HEK293 (cell line): Measurements from ENCODE around the gene RITA1.

ENCODE experiments used
- TRIM28 ChIP-seq: IDR thresholded peaks from 2 replicates; pipeline ENCODE4 v1.6.1; 2011; ENCODE audit warnings: low read length, control low read depth, borderline replicate concordance
- ZNF184 ChIP-seq: fragments of 450-650 bp; IDR thresholded peaks from 2 replicates; pipeline ENCODE4 v1.5.1; 2018; ENCODE audit warnings: missing biosample characterization, mild to moderate bottlenecking, missing genetic modification characterization
- ZNF23 ChIP-seq: fragments of 450-650 bp; formaldehyde crosslinking; IDR thresholded peaks from 2 replicates; pipeline ENCODE4 v1.5.1; 2016; ENCODE audit warnings: missing biosample characterization, missing genetic modification characterization, borderline replicate concordance
- ZNF639 ChIP-seq: fragments of 450-650 bp; formaldehyde crosslinking; IDR thresholded peaks from 2 replicates; pipeline ENCODE4 v1.5.1; 2016; ENCODE audit warnings: missing biosample characterization, missing genetic modification characterization
- ZNF707 ChIP-seq: fragments of 450-650 bp; formaldehyde crosslinking; IDR thresholded peaks from 2 replicates; pipeline ENCODE4 v1.5.1; 2016; ENCODE audit warnings: missing biosample characterization, missing genetic modification characterization
- ZNF830 ChIP-seq: fragments of 450-650 bp; IDR thresholded peaks from 2 replicates; pipeline ENCODE4 v1.5.0; 2018; ENCODE audit warnings: missing biosample characterization, missing genetic modification characterization, low read depth, mild to moderate bottlenecking, moderate library complexity
- TF ChIP-seq, protein P1 (sequence below): fragments of 450-650 bp; IDR thresholded peaks from 2 replicates; pipeline ENCODE4 v1.5.1; 2018; ENCODE audit warnings: missing biosample characterization, missing genetic modification characterization
- TF ChIP-seq, protein P2 (sequence below): fragments of 450-650 bp; formaldehyde crosslinking; IDR thresholded peaks from 2 replicates; pipeline ENCODE4 v1.5.1; 2016; ENCODE audit warnings: missing biosample characterization, missing genetic modification characterization

DNA sequence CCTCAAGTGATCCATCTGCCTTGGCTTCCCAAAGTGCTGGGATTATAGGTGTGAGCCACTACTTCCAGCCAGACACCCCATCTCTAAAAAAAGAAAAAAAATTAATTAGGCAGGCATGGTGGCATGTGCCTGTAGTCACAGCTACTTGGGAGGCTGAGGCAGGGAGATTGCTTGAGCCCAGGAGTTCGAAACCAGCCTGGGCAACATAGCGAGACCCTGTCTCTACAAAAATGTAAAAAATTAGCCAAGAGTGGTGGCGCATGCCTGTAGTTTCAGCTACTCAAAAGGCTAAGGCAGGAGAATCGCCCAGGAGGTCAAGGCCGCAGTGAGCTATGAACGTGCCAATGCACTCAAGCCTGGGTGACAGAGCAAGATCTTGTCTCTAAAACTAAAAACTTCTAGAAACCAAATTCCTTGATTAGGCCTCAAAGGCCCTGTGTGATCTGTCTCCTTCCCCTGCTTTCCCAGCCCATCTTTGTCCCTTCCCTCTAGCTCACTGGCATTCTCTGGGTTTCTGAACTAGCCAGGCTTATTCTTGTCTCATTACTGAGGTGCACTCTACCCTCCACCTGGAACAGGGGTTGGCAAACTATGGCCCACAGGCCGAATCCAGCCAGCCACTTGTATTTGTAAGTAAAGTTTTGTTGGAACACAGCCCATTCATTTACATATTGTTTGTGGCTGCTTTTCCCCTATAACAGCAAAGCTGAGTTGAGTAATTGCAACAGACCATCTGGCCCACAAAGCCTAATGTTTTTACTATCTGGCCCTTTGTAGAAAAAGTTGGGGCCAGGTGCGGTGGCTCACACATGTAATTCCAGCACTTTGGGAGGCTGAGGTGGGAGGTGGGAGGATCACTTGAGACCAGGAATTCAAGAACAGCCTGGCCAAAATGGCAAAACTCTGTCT lies 18.6 kb downstream of the RITA1 start:
- TF ChIP-seq, protein P1, sequence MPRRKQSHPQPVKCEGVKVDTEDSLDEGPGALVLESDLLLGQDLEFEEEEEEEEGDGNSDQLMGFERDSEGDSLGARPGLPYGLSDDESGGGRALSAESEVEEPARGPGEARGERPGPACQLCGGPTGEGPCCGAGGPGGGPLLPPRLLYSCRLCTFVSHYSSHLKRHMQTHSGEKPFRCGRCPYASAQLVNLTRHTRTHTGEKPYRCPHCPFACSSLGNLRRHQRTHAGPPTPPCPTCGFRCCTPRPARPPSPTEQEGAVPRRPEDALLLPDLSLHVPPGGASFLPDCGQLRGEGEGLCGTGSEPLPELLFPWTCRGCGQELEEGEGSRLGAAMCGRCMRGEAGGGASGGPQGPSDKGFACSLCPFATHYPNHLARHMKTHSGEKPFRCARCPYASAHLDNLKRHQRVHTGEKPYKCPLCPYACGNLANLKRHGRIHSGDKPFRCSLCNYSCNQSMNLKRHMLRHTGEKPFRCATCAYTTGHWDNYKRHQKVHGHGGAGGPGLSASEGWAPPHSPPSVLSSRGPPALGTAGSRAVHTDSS (tag by site-specific recombination), result no peak
- TF ChIP-seq ZNF707 (tag by site-specific recombination) (no peak), ZNF23 (tag by site-specific recombination) (no peak), ZNF830 (tag by site-specific recombination) (no peak), ZNF639 (tag by site-specific recombination) (no peak), TRIM28 (no peak), ZNF184 (tag by site-specific recombination) (no peak)
- TF ChIP-seq, protein P2, sequence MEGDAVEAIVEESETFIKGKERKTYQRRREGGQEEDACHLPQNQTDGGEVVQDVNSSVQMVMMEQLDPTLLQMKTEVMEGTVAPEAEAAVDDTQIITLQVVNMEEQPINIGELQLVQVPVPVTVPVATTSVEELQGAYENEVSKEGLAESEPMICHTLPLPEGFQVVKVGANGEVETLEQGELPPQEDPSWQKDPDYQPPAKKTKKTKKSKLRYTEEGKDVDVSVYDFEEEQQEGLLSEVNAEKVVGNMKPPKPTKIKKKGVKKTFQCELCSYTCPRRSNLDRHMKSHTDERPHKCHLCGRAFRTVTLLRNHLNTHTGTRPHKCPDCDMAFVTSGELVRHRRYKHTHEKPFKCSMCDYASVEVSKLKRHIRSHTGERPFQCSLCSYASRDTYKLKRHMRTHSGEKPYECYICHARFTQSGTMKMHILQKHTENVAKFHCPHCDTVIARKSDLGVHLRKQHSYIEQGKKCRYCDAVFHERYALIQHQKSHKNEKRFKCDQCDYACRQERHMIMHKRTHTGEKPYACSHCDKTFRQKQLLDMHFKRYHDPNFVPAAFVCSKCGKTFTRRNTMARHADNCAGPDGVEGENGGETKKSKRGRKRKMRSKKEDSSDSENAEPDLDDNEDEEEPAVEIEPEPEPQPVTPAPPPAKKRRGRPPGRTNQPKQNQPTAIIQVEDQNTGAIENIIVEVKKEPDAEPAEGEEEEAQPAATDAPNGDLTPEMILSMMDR (tag by site-specific recombination), result no peak
